HG03342 (cell line): ENCODE results near the gene NOC2L.

Experiments
- ATAC-seq: cut with Tn5 transposase; IDR thresholded peaks from one replicate; pipeline ENCODE4 v1.9.1; 2021; ENCODE audit warnings: mild to moderate bottlenecking, moderate library complexity; ENCODE audit not compliant: unreplicated experiment

The NOC2L gene

DNA sequence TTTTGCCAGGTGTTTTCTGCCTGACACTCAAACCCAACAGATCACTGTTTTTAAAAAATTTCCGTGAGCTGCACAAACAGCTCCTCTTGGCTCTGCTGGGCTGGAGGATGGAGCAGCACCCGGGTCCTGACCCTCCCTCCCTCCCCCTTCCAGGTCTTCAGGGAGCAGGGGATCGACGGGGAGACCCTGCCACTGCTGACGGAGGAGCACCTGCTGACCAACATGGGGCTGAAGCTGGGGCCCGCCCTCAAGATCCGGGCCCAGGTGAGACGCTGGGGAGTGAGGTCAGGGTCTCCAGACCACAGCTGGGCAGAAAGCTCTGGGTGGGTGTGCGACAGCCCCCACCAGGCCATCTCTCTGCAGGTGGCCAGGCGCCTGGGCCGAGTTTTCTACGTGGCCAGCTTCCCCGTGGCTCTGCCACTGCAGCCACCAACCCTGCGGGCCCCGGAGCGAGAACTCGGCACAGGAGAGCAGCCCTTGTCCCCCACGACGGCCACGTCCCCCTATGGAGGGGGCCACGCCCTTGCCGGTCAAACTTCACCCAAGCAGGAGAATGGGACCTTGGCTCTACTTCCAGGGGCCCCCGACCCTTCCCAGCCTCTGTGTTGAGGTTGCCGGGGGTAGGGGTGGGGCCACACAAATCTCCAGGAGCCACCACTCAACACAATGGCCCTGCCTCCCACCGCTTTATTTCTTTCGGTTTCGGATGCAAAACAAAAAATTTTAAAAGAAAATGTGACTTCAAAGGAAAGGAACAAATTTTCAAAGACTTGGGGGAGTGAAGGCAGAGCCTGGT is 15.3 kb downstream of the NOC2L start:
- no peak for ATAC-seq

DNA sequence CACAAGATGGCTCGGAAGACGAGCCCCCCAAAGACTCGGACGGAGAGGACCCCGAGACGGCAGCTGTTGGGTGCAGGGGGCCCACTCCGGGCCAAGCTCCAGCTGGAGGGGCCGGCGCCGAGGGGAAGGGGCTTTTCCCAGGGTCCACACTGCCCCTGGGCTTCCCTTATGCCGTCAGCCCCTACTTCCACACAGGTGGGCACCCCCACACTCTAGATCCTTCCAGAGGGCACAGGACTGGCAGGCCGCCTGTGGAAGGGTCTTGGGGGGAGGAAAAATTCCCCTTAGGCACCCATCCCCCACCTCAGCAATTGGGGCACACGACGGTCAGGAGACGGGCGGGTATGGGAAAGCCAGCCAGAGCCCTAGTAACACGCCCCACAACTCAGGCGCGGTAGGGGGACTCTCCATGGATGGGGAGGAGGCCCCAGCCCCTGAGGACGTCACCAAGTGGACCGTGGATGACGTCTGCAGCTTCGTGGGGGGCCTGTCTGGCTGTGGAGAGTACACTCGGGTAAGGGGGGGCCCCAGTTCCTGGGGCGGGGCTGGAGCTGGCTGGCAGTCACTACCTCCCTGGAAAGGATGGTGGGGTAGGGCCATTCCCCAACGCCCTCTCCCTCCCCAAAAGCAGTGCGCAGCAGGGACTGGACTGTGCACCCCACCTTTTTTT is 16.1 kb downstream of the NOC2L start:
- ATAC-seq: no peak

DNA sequence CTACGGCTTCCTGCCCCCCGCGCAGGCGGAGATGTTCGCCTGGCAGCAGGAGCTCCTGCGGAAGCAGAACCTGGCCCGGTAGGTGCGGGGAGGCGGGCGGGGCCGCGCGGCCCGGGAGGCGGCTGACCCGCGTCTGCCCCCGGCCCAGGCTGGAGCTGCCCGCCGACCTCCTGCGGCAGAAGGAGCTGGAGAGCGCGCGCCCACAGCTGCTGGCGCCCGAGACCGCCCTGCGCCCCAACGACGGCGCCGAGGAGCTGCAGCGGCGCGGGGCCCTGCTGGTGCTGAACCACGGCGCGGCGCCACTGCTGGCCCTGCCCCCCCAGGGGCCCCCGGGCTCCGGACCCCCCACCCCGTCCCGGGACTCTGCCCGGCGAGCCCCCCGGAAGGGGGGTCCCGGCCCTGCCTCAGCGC is 16.6 kb downstream of the NOC2L start:
- no peak for ATAC-seq

DNA sequence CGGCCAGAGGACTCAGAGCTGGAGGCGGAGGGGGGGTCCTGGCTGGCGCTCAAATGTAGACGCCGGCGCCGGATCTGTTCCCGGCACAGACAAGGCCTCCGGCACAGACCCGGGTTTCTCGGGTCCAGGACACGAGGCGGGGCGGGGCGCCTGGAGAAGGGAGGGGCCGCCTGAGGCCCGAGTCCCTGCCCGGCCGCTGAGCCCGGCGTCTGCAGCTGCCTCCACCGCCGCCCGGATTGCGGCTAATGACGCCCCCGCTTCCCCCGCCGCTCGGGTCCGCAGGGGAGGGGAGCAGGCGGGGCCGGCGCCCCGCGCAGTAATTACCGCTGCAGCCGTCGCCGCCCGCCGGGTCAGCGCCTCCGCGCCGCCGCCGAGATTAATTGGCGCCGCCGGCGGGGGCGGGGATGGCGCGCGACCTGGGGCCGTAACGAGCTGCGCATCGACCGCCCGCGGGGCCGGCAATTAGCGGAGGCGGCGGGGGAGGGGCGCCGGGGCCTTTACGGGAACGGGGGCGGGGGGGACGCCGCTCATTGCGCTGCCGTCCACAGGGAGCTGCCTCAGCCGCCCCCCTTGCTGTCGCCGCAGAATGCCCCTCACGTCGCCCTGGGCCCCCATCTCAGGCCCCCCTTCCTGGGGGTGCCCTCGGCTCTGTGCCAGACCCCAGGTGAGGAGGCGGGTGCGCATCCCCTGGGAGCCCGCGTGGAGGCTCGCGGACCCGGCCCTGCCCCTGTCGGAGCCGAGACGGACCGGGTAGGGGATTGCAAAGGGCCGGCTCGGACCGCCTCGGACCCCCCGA is 17.3 kb downstream of the NOC2L start:
- no peak for ATAC-seq

DNA sequence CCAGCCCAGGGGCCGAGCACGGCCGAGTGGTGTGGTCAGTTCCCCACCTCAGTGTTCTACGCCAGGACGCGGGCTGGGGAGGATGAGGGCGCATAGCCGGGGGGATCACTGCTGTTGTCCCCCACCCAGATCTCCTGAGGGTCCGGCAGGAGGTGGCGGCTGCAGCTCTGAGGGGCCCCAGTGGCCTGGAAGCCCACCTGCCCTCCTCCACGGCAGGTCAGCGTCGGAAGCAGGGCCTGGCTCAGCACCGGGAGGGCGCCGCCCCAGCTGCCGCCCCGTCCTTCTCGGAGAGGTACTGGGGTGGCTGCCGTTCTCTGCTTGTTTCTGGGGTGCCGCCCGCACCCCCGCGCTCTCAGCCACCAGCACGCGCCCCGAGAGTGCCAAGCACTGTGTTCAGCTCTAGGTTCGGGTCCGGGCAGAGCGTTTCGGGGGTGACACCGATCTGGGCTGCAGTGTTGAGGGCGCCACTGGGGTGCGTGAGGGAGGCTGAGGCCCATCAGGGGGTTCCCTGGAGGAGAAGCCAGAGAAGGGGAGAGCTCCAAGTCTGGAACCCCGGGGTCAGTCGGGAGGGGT is 18.0 kb downstream of the NOC2L start:
- ATAC-seq: no peak

DNA sequence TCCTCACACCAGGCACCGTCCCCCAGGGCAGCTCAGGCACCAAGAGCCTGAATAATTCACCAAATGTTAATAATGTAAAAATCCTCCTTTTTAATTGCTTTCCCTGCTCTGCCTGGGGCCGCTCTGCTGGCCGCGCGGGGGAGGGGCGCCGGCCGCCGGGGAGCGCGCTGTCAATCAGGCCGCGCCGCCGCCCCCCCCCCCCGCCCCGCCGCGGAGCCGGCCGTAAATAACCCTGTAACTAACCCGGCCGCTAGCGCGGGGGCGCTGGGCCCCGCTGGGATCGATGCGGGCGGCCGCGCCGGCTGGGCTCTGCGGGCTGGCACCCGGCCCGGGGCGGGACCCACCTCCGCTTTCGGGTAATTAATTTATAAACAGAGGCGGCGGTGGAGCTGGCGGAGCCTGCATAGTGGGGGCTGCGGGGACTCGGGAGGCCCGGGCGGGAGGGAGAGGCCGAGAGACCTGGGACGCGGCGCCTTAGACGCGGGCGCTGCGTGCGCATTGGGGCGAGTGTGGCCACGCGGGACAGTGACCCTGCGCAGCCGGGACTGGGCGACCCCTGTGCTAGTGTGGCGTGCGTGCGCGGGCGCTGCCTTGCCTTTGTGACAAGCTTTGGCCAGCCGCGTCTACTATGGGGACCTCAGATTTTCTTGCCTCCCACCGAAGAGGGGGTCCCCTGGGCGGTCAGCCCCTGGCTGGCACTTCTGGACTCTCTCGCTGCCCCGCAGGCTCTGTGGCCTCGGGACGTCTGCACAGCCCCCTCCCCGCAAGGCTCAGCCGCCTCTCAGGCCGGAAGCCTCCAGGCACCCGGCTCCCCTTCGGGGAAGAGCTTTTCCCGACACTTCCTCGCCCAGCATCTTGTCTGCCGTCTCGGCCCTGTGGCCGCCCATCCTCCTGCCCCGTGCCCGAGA is 18.7 kb downstream of the NOC2L start:
- ATAC-seq: no peak

DNA sequence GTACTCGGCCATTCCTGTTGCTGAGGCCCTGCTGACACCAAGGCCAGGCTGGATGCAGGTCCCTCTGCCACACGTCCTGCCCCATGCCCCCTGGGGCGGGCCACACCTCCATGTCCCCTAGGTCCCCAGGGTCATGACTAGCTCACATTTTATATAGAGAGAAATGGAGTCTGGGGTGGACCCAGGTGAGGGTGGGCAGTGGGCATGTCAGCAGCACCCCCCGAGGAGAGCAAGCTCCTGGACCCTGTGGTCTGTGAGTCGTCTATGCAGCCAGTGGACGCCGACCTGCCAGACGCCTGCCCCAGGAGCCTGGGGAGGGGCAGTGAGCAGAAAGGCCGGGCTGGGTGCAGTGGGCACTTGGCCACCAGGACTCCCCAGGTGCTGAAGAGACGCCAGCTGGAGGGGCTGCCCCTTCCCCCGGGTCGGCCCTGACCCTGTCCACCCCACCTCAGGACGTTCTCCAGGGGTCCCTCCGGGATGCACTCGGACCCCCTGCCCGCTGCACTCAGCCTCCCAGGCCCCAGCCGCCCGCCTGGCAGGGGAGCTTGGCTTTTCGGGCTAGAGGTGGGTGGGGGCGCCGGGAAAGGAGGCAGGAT is 19.4 kb downstream of the NOC2L start:
- no peak for ATAC-seq

DNA sequence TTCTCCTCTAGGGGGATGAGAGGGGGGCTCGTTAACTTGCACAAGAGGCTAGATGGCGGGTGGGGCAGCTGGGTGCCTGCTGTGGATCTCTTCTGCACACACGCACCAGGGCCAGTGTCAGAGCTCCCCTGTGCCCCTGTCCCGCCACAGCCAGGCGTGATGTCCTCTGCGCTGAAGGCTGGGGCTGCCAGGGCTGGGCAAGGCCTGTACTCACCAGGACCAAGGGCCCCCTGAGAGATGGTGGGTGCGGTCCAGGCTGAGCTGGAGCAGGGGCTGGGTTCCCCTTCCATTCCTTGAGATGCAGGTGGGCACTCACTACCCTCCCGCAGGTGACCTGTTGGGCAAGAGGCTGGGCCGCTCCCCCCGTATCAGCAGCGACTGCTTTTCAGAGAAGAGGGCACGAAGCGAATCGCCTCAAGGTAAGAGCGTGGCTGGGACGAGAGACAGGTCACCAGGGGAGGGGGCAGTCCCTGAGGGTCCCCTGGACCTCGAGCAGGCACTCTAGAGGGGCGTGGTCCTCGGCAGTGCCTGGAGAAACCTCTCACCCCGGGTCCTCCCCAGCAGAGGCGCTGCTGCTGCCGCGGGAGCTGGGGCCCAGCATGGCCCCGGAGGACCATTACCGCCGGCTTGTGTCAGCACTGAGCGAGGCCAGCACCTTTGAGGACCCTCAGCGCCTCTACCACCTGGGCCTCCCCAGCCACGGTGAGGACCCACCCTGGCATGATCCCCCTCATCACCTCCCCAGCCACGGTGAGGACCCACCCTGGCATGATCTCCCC is 20.2 kb downstream of the NOC2L start:
- no peak for ATAC-seq

DNA sequence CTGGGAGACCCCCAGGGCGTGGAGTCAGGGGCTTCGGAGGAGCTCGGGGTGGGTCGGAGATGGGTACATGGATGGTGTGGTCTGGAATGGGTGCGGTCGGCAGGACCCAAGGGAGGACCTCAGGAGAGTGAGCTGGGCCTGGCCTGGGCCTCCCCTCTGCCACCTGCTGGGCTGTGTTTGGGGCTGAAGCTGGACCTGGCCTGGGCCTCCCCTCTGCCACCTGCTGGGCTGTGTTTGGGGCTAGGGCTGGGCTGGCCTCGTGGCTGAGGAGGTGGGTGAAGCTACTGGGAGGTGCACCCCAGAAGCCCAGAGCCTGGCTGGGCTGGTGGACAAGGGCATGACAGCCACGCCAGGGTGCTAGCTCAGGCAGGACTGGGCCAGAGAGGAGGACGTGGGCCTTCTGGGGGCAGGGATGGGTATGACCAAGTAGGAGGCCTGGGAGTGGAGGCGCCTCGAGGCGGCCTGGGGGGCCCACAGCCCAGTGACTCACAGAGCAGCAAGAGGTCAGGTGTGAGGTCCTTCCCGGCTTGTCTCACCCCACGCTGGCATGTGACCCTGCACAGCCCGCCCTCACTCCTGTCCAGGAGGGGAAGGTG is 20.9 kb downstream of the NOC2L start:
- ATAC-seq: no peak

DNA sequence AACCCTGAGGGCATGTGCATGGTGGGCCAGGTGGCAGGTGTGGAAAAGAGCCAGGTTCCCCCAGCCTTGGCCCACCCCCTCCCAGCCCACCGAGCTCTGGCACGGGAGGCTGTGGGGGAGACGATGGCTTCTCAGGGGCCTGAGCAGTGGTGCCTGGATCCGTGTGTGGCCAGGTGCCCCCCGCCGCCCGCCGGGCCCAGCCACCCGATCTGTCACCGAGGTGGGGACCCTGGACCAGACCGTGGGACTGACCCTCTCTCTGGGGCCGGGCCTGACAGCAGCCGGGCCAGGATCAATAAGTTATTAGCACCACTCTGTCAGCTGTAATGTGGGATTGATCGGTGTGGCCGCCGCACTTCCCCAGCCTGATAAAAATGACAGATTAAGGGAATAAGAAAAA is 21.5 kb downstream of the NOC2L start:
- ATAC-seq: no peak

DNA sequence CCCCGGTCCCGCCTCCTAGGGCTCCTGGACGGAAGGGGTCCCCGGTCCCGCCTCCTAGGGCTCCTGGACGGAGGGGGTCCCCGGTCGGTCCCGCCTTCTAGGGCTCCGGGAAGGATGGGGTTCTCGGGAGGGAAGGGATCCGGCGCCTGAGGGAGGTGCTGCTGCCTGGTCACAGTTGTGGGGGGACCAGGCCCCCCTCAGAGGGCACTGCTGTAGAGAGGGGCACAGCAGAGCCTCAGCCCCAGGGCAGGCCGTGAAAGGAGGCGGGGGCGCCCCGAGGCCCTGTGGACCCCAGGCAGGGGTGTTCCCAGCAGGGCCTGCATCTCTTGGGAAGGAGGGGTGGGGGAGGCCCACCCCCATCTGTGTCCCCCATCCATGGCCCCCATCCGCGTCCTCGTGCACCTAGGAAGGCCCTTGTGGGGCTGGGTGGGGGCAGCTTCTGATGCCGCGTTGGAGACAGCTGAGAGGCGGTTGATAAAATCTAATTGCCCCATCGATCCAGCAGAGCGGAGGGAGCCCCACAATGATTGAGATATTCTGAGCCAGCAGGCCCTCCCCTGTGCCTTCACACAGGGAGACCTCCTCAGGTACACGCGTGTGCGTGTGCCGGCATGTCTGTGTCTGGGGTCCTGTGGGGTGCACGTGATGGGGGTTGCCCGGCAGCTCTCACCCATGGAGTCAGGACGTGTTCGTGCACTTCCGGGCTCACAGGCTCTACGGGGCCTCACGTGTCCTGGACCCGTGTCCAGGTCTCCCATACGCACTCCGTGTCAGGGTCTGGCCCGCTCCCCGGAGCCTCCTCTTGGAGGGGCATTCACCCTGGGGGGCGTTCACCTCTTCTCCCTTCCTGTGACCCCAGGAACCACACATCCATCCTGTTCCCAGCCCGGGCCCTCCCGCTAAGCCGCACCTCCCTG is 22.4 kb downstream of the NOC2L start:
- ATAC-seq: no peak

DNA sequence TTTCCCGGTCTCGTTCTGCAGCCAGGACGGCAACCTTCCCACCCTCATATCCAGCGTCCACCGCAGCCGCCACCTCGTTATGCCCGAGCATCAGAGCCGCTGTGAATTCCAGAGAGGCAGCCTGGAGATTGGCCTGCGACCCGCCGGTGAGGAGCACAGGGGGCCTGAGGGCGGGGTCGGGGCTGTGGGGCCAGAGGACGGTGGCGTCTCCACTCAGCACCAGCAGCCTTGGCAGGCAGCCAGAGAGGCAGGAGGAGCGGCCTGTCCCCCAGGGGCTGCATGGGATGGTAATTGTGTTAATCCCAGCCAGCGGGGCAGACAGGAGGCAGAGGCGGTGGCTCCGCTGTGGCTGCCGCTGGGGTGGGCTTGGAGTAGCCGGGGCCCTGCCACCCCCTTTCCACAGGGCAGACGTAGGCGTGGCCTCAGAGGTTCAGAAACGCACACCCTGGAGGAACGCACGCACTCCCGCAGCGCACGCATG is 23.3 kb downstream of the NOC2L start:
- ATAC-seq: no peak

DNA sequence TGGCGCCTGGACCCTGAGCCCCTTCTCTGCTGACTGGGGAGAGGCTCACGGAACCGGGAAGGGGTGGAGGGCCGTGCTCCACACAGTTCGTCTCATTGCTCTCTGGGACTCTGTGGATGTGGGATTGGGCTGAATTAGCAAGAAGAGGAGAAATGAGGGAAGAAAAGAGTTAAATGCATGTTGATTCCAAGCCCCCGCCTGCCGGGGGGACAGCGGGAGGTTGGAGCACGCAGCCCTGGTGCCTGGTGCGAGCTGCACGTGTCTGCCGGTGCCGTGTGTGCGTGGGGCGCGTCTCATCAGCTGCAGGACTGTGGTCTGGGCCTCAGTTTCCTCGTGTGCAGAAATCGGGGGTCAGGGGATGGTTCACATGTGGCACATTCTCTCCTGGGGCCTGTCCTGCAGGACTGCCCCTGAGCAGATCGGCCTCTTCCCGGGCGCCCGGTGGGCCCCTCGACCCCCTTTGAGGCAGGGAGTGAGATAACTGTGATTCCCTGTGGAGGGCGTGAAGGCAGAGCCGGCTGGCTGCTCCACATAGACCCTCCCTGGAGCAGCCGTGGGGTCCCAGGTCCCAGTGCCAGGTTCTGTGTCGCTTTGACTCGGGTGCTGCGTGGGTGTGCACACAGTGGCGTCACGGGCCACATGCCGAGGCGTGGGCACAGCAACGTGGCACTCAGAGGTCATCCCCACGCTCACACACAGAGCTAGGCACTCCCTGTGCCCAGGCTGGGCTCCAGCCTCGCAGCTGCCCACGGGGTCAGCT is 23.9 kb downstream of the NOC2L start:
- no peak for ATAC-seq

DNA sequence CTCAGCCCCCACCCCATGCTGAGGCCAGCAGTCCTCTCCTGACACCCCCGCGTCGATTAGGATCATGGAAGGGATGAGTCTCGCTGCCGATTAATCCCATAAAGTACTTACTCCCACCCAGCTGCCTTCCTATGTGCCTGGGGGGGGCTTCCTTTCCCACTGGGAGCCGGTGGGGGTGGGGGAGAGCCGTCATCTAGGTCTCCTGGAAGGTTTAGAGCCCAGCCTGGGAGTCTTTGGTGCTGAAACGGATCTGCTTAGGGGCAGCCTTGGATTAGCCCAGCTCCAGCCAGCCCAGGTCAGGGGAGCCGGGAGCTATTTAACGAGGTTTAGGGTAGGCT is 25.5 kb downstream of the NOC2L start:
- no peak for ATAC-seq

DNA sequence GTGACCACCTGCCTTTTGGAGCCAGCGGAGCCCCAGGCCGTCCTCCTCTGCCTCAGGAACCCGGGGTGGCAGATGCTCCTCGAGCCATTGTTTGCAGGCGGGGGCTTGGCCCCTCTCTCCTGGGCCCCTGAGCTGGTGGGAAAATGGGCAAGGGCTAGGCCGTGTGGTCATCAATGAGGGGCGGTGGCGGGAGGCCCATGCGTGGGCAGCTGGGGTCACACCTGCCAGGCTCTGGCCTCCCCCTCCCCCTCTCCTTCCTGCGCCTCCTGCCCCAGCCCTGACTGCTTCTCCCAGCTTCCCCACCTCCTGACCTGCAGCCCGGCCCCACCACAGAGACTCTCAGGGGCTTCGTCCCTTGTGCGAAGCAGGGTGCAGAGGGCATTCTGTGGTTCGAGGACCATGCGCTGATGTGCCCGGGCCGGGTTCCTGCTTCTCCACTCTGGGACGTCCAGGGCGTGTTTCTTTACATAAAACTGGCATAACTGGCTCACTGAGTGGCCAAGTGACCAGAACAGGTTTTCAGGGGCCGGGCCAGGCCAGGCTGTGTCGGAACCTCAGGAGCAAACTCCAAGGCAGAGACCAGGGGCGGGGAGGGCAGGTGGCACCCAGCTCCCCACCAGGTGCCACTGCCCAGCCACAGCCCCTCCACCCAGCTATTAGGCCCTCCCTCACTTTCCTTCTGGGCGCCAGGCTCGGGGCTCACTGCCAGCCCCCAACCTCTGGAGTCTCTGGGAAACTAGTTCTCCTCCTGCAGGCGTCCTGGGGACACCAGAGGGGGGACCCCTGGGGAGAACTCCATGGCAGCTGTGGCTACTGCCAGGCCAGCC is 26.1 kb downstream of the NOC2L start:
- no peak for ATAC-seq

DNA sequence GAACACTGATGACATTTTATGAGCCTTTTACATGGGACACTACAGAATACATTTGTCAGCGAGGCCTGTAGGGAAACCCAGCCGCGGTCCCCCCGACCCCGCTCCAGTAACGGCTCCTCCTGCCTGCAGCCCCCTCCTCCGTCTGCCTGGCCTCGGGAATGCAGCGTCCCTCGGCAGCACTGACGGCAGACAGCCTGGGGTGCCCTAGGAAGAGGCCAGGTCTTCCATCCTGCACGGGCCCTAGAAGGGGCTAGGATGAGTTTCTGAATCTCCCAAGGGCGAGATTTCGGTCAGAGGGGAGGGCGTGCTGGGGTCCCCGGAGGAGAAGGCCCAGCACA is 26.9 kb downstream of the NOC2L start:
- ATAC-seq: no peak
